GM19438 (cell line): ENCODE measurements around the gene TMEM179B.
"Not testable (repeated sequence)": the region's sequence is repeated elsewhere in the genome, so short reads cannot be mapped to it uniquely, and the experiment has no call there.

Source experiments
- ATAC-seq: cut with Tn5 transposase; IDR thresholded peaks from one replicate; pipeline ENCODE4 v1.9.1; 2021; ENCODE audit warnings: low read depth; ENCODE audit not compliant: unreplicated experiment

Gene TMEM179B, protein sequence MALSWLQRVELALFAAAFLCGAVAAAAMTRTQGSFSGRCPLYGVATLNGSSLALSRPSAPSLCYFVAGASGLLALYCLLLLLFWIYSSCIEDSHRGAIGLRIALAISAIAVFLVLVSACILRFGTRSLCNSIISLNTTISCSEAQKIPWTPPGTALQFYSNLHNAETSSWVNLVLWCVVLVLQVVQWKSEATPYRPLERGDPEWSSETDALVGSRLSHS

DNA sequence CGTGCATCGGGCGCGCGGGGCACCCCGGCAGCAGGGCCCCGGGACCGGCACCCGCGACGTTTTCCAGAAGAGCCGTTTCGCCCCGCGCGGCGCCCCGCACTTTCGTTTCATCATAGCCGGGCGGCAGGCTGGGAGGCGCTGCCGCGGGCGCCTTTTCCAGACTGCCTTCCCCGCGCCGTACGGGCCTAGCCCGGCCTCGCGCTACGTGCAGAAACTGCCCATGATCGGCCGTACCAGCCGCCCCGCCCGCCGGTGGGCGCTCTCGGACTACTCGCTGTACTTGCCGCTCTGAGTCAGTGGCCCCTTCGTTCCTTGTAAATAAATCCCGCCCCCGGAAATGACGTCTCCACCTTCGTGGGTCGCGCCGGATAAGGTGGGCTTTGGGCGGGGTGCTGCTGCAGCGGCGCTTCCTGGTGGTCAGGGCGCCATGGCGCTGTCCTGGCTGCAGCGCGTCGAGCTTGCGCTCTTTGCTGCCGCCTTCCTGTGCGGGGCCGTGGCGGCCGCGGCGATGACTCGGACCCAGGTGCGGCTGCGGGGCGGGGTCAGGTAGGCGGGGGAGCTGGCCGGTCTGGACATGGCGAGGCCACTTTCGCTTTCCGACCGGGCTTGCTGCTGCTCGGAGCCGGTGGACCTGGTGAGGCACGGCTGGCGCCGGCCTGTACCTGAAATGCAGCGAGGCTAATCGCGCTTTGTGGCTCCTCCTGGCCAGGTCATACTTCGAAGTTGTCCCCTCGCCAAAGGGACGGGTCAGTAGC lies at the start of gene TMEM179B:
Gene TMEM179B (plus strand): TSS at position 398 of the 755 bp plus-strand sequence. CDS start 30 bp downstream, at position 428.
- peak; percentile 73 for ATAC-seq

GRCh38 chr11:62747475-62748160 lies 39.6 kb upstream of the TMEM179B start:
- no peak for ATAC-seq

GRCh38 chr11:62749931-62750330 lies 37.3 kb upstream of the TMEM179B start:
- not testable (repeated sequence) for ATAC-seq

GRCh38 chr11:62752177-62752785 lies 34.9 kb upstream of the TMEM179B start:
- no peak for ATAC-seq

GRCh38 chr11:62752994-62753735 lies 34.0 kb upstream of the TMEM179B start:
- peak; percentile 2 for ATAC-seq

- peak; percentile 94 for ATAC-seq
These were observed 33.2 kb upstream of the TMEM179B start, which contains the start of gene ZBTB3 for GRCh38 chr11:62753736-62754603. Gene ZBTB3, minus strand, starts transcription at chr11:62754160. Its CDS starts 496 bp downstream, at chr11:62753664.

DNA sequence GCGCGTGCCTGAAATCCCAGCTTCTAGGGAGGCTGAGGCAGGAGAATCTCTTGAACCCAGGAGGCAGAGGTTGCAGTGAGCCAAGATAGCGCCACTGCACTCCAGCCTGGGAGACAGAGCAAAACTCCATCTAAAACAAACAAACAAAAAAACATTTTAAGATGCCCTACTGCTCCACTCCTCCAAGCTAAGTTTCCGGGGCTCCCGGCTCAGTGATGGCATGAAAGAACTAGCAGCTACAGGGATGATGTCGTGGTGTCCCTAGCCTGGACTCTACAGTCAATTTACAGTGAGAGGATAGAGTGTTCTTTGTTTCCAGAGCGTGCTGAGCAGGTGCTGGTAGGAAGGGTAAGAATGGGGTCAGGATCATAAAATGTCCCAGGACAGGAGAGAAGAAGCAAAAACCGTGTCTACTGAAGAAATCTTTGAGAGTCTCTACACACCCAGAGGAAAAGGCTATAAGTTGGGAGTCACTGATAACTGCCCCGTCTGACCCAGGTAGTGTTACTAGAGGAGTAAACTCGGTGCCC lies 32.1 kb upstream of the TMEM179B start:
- ATAC-seq, result no peak

- ATAC-seq, result no peak
These were observed 29.1 kb upstream of the TMEM179B start for GRCh38 chr11:62757846-62758788.

DNA sequence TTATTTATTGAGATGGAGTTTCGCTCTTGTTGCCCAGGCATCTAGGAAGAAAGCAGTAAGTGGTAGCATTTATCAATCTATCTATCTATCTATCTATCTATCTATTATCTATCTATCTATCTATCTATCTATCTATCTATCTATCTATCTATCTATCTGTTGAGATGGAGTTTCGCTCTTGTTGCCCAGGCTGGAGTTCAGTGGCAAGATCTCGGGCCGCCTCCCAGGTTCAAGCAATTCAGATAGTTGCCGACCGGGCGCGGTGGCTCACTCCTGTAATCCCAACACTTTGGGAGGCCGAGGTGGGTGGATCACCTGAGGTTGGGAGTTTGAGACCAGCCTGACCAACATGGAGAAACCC lies 26.4 kb upstream of the TMEM179B start:
- ATAC-seq, result not testable (repeated sequence)

DNA sequence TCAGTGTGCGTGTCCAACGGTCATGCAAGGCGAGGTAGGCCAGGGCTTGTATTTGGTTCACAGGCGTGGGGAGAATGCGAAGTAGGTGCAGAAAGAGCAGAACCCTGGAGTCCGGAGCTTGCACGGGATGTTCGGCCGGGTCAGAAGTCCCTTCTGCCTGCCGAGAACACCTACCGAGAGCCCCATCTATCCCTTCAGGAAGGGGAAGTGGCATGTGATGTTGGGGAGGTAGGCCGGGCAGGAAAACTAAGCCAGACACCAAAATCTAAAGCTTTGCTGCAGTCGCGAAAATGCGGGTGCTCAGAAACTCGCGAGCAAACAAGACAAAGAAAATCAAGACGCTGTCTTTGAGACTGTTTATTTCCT lies 16.4 kb upstream of the TMEM179B start:
- no peak for ATAC-seq

DNA sequence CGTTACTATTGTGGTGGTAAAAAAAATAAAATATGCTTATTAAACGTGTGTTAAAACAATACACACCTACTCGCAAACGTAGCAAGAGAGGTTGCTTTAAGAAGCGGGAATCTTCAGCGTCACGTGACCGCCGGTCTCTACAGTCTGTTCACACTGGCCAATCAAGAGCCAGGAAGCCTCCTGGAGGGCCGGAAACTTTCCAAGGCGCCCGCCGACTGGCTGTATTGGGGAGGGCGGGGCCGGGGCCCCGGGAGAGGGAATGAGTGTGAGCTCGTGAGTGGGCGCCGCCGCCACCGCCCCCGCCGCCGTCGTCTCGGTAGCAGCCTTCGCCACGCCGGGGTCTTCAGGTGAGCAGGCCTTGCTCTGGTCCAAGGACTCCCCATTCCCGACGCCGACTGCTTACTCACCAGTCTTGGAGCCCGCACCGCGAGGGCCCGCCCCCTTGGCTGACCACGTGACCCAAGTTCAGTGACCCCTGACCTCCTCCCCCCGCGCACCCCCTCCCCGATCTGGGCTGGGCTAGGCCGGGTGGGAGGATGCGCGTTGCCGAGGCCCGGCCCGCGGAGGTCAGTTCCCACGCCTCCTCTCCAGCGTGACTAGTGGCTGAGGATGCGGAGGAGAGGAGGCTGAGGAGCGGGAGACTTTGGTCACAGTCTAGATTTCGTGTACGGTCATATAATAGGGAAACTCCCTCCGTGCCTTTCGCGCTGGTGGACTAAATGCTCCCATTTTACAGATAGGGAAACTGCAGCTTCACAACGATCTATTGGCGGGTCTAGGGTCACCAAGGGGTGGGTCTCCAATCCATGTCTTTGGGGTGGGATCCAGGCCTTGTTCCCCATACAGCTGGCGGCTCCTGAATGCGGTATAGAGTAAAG lies 15.8 kb upstream of the TMEM179B start, which contains the start of gene TAF6L:
Gene TAF6L (plus strand): TSS at position 253 of the 878 bp plus-strand sequence. CDS start 4,388 bp downstream, outside the sequence.
- ATAC-seq, result peak; percentile 86

DNA sequence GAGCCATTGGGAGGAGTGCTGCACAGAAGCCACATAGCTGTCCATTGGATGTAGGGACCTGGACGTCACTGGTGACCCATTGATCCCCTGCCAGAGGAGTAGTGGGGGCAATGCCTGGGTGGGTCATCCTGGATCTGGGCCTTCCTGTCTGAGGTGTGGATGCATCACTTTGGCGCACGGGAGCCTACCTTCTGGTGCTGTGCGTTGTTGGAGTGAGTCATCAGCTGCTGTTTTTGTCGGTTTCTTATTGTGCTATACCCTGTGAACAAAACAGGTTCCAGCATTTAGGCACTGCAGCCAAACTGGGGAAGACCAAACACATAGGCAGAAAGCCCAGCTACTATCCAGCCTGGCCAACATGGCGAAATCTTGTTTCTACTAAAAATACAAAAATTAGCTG lies 12.8 kb upstream of the TMEM179B start:
- no peak for ATAC-seq

DNA sequence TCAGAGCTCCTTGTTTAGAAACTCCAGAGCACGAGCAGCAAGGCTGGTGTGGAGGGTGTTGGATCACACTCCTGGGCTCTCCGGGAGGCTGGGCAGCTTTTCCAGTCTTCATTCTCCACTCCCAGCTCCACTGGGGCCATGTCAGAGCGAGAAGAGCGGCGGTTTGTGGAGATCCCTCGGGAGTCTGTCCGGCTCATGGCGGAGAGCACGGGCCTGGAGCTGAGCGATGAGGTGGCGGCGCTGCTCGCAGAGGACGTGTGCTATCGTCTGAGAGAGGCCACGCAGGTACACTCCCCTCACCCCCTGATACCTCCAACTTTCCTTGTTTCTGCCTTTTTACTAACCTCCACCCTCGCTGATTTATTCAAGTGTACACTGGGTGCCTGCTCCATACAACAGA lies 11.6 kb upstream of the TMEM179B start:
- ATAC-seq, result no peak

GRCh38 chr11:62777389-62777788 lies 9.8 kb upstream of the TMEM179B start:
- no peak for ATAC-seq

- no peak for ATAC-seq
These were observed 8.8 kb upstream of the TMEM179B start for GRCh38 chr11:62778441-62778840.

- no peak for ATAC-seq
These were observed 4.4 kb upstream of the TMEM179B start for GRCh38 chr11:62782753-62783152.
